ENCODE measurements around the gene PNCK. TPM values are rescaled to one million over a fixed set of nuclear protein-coding genes. Genes with fewer than 3 reads are reported as not detected.

The PNCK gene
- total and polyA plus RNA-seq, 2 of the 13 experiments (the other 11 are each of a cell fraction or from before 2014, with no cell fraction given), result 33.1 TPM; not detected in 1

GRCh38 chrX:153623310-153624029, 50.1 kb downstream of the PNCK start (continued):
- peak; percentile 74; the same call in 1 of the 2 replicates for TF ChIP-seq HNF1B (CRISPR knock-in tag; IDR thresholded peaks at IDR 0.05)
- TF ChIP-seq POLR2AphosphoS2 (IDR thresholded peaks at IDR 0.05; ENCODE audit: low read depth, low read length), result no peak
- no peak for TF ChIP-seq TBP (CRISPR knock-in tag; IDR thresholded peaks at IDR 0.05)
- 0 out of 2 replicates have a peak, but pooled peaks have one; percentile 69 for TF ChIP-seq ZBTB10 (CRISPR knock-in tag; IDR thresholded peaks at IDR 0.05; ENCODE audit: borderline replicate concordance)
- TF ChIP-seq NFAT5 (CRISPR knock-in tag; IDR thresholded peaks at IDR 0.05), result no peak
- peak; percentile 76 for TF ChIP-seq TAF1 (CRISPR knock-in tag; IDR thresholded peaks at IDR 0.05)
- no peak for TF ChIP-seq CAMTA2 (CRISPR knock-in tag; IDR thresholded peaks at IDR 0.05; ENCODE audit: borderline replicate concordance)
- peak; percentile 79; the same call in 1 of the 2 replicates for TF ChIP-seq MEIS1 (CRISPR knock-in tag; IDR thresholded peaks at IDR 0.05; ENCODE audit: borderline replicate concordance)
- no peak for TF ChIP-seq HES4 (CRISPR knock-in tag; IDR thresholded peaks at IDR 0.05; ENCODE audit: borderline replicate concordance)
- TF ChIP-seq PAF1 (CRISPR knock-in tag; IDR thresholded peaks at IDR 0.05), result peak; percentile 35; the same call in 1 of the 2 replicates
- no peak for TF ChIP-seq TOE1 (CRISPR knock-in tag; IDR thresholded peaks at IDR 0.05)
- TF ChIP-seq THAP9 (CRISPR knock-in tag; IDR thresholded peaks at IDR 0.05; ENCODE audit: borderline replicate concordance), result peak; percentile 38; the same call in 1 of the 2 replicates
- peak; percentile 95 for TF ChIP-seq SKIL (CRISPR knock-in tag; IDR thresholded peaks at IDR 0.05; ENCODE audit: borderline replicate concordance)

Data from HepG2 (cell line).